IMR-90 (cell line): ENCODE results near the gene PEX16. TPM values are rescaled to one million over a fixed set of nuclear protein-coding genes. Genes with fewer than 3 reads are reported as not detected.
A peak's percentile ranks its signal among the peaks of the same experiment; 100 is the strongest.

Experiments used
- ATAC-seq: fragments of 200-7000 bp; cut with Tn5 transposase; 2 replicates; pipeline ENCODE4 v1.9.1; 2020; ENCODE audit warnings: low read depth, mild to moderate bottlenecking, moderate library complexity
- BruUV-seq: library from RNA; stranded (reverse); fragments of 400-500 nt; replicated peaks from 2 replicates; lab custom pipeline; 2021; lab: Mats Ljungman, UMichigan
- CTCF ChIA-PET: fragments of 300-600 bp; formaldehyde crosslinking; extraction: SDS; loops from one replicate; lab custom pipeline; 2021; ENCODE audit warnings: antibody characterized with exemption; lab: Yijun Ruan, JAX
- POLR2A ChIA-PET: fragments of 300-600 bp; sonication (Branson Sonifier 250); formaldehyde crosslinking; loops from one replicate; lab custom pipeline; 2022; ENCODE audit warnings: antibody characterized with exemption; ENCODE audit not compliant: unreplicated experiment; lab: Charles Lee
- DNase-seq: peaks from one replicate; pipeline ENCODE4 v3.0.0; 2013
- H2AFZ ChIP-seq: replicated peaks from 2 replicates; pipeline ENCODE3; 2013; ENCODE audit warnings: low read length, mild to moderate bottlenecking; ENCODE audit not compliant: poor library complexity
- H2AK5ac ChIP-seq: 2 replicates; pipeline ENCODE4 v1.6.1; 2013; ENCODE audit warnings: low read depth, low read length, inconsistent platforms
- H2AK9ac ChIP-seq: replicated peaks from 2 replicates; pipeline ENCODE3; 2013; ENCODE audit warnings: mild to moderate bottlenecking, low read depth, low read length, moderate library complexity; ENCODE audit not compliant: poor library complexity
- H2BK120ac ChIP-seq: 2 replicates; pipeline ENCODE4 v1.6.1; 2013; ENCODE audit warnings: low read depth, low read length, inconsistent platforms
- H2BK15ac ChIP-seq: 3 replicates; pipeline ENCODE4 v1.6.1; 2013; ENCODE audit warnings: low read depth, low read length, inconsistent platforms
- H2BK20ac ChIP-seq: 2 replicates; pipeline ENCODE4 v1.6.1; 2013; ENCODE audit warnings: low read depth, mild to moderate bottlenecking, inconsistent platforms, low read length, moderate library complexity
- H2BK5ac ChIP-seq: 2 replicates; pipeline ENCODE4 v1.6.1; 2013; ENCODE audit warnings: mild to moderate bottlenecking, low read depth, low read length, inconsistent platforms; ENCODE audit not compliant: poor library complexity, severe bottlenecking
- H3K14ac ChIP-seq: replicated peaks from 2 replicates; pipeline ENCODE4 v1.6.1; 2013; ENCODE audit warnings: low read depth, low read length, inconsistent platforms
- H3K18ac ChIP-seq: 2 replicates; pipeline ENCODE4 v1.6.1; 2013; ENCODE audit warnings: low read depth, low read length, control low read depth
- H3K23ac ChIP-seq: 2 replicates; pipeline ENCODE4 v1.6.1; 2013; ENCODE audit warnings: low read depth, low read length, inconsistent platforms
- H3K27ac ChIP-seq: 2 replicates; pipeline ENCODE4 v1.5.1; 2013; ENCODE audit warnings: mild to moderate bottlenecking, control low read depth, low read length; ENCODE audit not compliant: insufficient read depth
- H3K27me3 ChIP-seq: 2 replicates; pipeline ENCODE4 v1.6.1; 2013; ENCODE audit warnings: low read length; ENCODE audit not compliant: control insufficient read depth, insufficient read depth
- H3K36me3 ChIP-seq: 2 replicates; pipeline ENCODE4 v1.6.1; 2013; ENCODE audit warnings: low read length, mixed read lengths; ENCODE audit not compliant: control insufficient read depth, insufficient read depth
- H3K4ac ChIP-seq: 2 replicates; pipeline ENCODE4 v1.6.1; 2013; ENCODE audit warnings: low read depth, low read length, inconsistent platforms
- H3K4me1 ChIP-seq: 2 replicates; pipeline ENCODE4 v1.6.1; 2013; ENCODE audit warnings: low read length, mixed read lengths; ENCODE audit not compliant: control insufficient read depth, insufficient read depth
- H3K4me2 ChIP-seq: 2 replicates; pipeline ENCODE4 v1.6.1; 2013; ENCODE audit warnings: low read depth, mild to moderate bottlenecking, control low read depth, low read length, moderate library complexity
- H3K4me3 ChIP-seq: 2 replicates; pipeline ENCODE4 v1.5.1; 2013; ENCODE audit warnings: low read depth, mild to moderate bottlenecking, control low read depth, low read length, moderate library complexity; ENCODE audit not compliant: insufficient read depth
- H3K56ac ChIP-seq: 2 replicates; pipeline ENCODE4 v1.6.1; 2013; ENCODE audit warnings: low read length, inconsistent platforms; ENCODE audit not compliant: insufficient read depth; ENCODE audit errors: extremely low read depth
- H3K79me1 ChIP-seq, 2 experiments: 2 replicates each; pipeline ENCODE4 v1.6.1; 2013; ENCODE audit warnings: low read length in 2 of 2, inconsistent platforms in 1 of 2, low read depth in 1 of 2
- H3K9ac ChIP-seq: 2 replicates; pipeline ENCODE4 v1.6.1; 2013; ENCODE audit warnings: low read depth, low read length, control low read depth
- H3K9me1 ChIP-seq: 2 replicates; pipeline ENCODE4 v1.6.1; 2013; ENCODE audit warnings: low read length, inconsistent platforms; ENCODE audit not compliant: insufficient read depth
- H3K9me3 ChIP-seq: 2 replicates; pipeline ENCODE4 v1.6.1; 2013; ENCODE audit warnings: low read length; ENCODE audit not compliant: control insufficient read depth, insufficient read depth
- H4K20me1 ChIP-seq: 2 replicates; pipeline ENCODE4 v1.6.1; 2013; ENCODE audit warnings: low read length, inconsistent platforms; ENCODE audit not compliant: insufficient read depth
- H4K5ac ChIP-seq: 2 replicates; pipeline ENCODE4 v1.6.1; 2013; ENCODE audit warnings: mild to moderate bottlenecking, low read depth, low read length, control low read depth
- H4K8ac ChIP-seq, 2 experiments: 2 replicates each; pipeline ENCODE4 v1.6.1; 2013; ENCODE audit warnings: low read depth in 2 of 2, low read length in 2 of 2, control low read depth in 1 of 2, inconsistent platforms in 1 of 2
- H4K91ac ChIP-seq: 2 replicates; pipeline ENCODE4 v1.6.1; 2013; ENCODE audit warnings: low read depth, low read length, inconsistent platforms; ENCODE audit not compliant: insufficient read depth
- ELK1 ChIP-seq: fragments of 150-350 bp; IDR thresholded peaks from 2 replicates; pipeline ENCODE4 v1.6.1; 2016; ENCODE audit warnings: low read depth, mild to moderate bottlenecking, low read length, moderate library complexity, borderline replicate concordance
- MAFK ChIP-seq: IDR thresholded peaks from 2 replicates; pipeline ENCODE4 v1.6.1; 2012; ENCODE audit warnings: low read depth, low read length, improper control_type of control experiment
- MXI1 ChIP-seq: IDR thresholded peaks from 2 replicates; pipeline ENCODE4 v1.6.1; 2012; ENCODE audit warnings: low read depth, mild to moderate bottlenecking, low read length, moderate library complexity, borderline replicate concordance
- RAD21 ChIP-seq: IDR thresholded peaks from 2 replicates; pipeline ENCODE4 v1.6.1; 2012; ENCODE audit warnings: low read length, improper control_type of control experiment
- RCOR1 ChIP-seq: IDR thresholded peaks from 2 replicates; pipeline ENCODE4 v1.6.1; 2012; ENCODE audit warnings: mild to moderate bottlenecking, low read length, improper control_type of control experiment; ENCODE audit not compliant: insufficient replicate concordance
- SMC3 ChIP-seq: fragments of 150-350 bp; IDR thresholded peaks from 2 replicates; pipeline ENCODE4 v1.6.1; 2016; ENCODE audit warnings: low read depth, mild to moderate bottlenecking, antibody characterized with exemption, low read length, moderate library complexity
- USF2 ChIP-seq: fragments of 150-350 bp; IDR thresholded peaks from 2 replicates; pipeline ENCODE4 v1.6.1; 2017; ENCODE audit warnings: mild to moderate bottlenecking, antibody characterized with exemption, low read length, low read depth
- WGBS, 2 experiments: methylation state at CpG; one replicate each; pipeline versions ENCODE4 v1.1.5 to v1.1.7; 2013; ENCODE audit warnings: missing lambda C conversion rate in 2 of 2; ENCODE audit not compliant: insufficient read length in 1 of 2; ENCODE audit errors: extremely low coverage in 2 of 2; 5-methylcytosine and 5-hydroxymethylcytosine counted together
- dilution Hi-C: fragments of 300-500 bp; cut with HindIII; formaldehyde crosslinking; loops from one replicate; pipeline ENCODE4 v1.14.3; 2018; ENCODE audit warnings: low sequenced_read_pairs; ENCODE audit not compliant: unreplicated experiment
- in situ Hi-C: fragments of 300-500 bp; cut with MboI; formaldehyde crosslinking; loops from 3 replicates; pipeline ENCODE4 v1.14.3; 2019; ENCODE audit warnings: low sequenced_read_pairs, inconsistent platforms, mixed read lengths
- intact Hi-C: fragments of 100-400 bp; cut with micrococcal nuclease; formaldehyde crosslinking; loops from 2 replicates; pipeline ENCODE4 v1.10.0; 2022
- polyA plus RNA-seq, 3 experiments: library from polyadenylated mRNA; depleted of rRNA; stranded (reverse); fragments of >200 nt; gene quantifications; 2 replicates each; pipeline ENCODE4 v1.2.3, GENCODE V29; 2012; ENCODE audit warnings: low replicate concordance in 1 of 3
- total RNA-seq: library from RNA; depleted of rRNA; stranded (reverse); fragments of >200 nt; gene quantifications from 2 replicates; pipeline ENCODE4 v1.2.3, GENCODE V29; 2012

The PEX16 gene
- total and polyA plus RNA-seq, 2 of the 4 experiments (the other 2 are of a cell fraction), result 17.9 to 23.3 TPM

- TF ChIP-seq RCOR1 (no peak), MXI1 (0 out of 2 replicates have a peak, but pooled peaks have one; percentile 53), MAFK (no peak)
Observed at GRCh38 chr11:45964911-45965389, 47.3 kb upstream of the PEX16 start (continued).

GRCh38 chr11:45961751-45962240 is 44.1 kb upstream of the PEX16 start:
- H4K5ac ChIP-seq, result no peak overlapping the region
- H3K9me3 ChIP-seq, result no peaks in the 10 kb centered on the region
- H4K91ac ChIP-seq, result no peak overlapping the region
- H2BK5ac ChIP-seq, result no peak overlapping the region
- H3K14ac ChIP-seq, result no peak overlapping the region
- in situ Hi-C loops (loop anchor here (5.0 kb wide), 1 partner anchor 46 kb away; no protein-coding TSS in a partner anchor), intact Hi-C loops (no loop called here), dilution Hi-C loops (no loop called here)
- TF ChIP-seq ELK1, result no peak
- no peak for TF ChIP-seq RAD21
- TF ChIP-seq SMC3, result no peak
- TF ChIP-seq USF2, result no peak
- TF ChIP-seq MXI1, result no peak
- H3K36me3 ChIP-seq, result peaks cover 20% of the 10 kb centered on the region
- H3K4me2 ChIP-seq, result no peak overlapping the region
- no peak overlapping the region for H4K8ac ChIP-seq
- BruUV-seq, result no TSS peak
- ATAC-seq (no peak), DNase-seq (no peak)
- H3K79me1 ChIP-seq, result peaks cover 6 to 9% of the 10 kb centered on the region in 2 experiments; a peak in 3 of 4 replicates
- no peak overlapping the region for H2AFZ ChIP-seq
- no peak overlapping the region for H2BK20ac ChIP-seq
- CTCF ChIA-PET, result no interaction called here
- H3K9me1 ChIP-seq, result peaks cover 4% of the 10 kb centered on the region; the same call in 1 of the 2 replicates
- POLR2A ChIA-PET, result no interaction called here
- no peak overlapping the region for H3K18ac ChIP-seq
- no peak overlapping the region for H2BK120ac ChIP-seq
- H4K20me1 ChIP-seq, result peaks cover 4% of the 10 kb centered on the region; the same call in 1 of the 2 replicates
- H3K4ac ChIP-seq, result no peak overlapping the region
- no peak overlapping the region for H3K27ac ChIP-seq
- no peak overlapping the region for H3K9ac ChIP-seq
- no peak overlapping the region for H3K4me3 ChIP-seq
- no peak overlapping the region for H2BK15ac ChIP-seq
- H3K56ac ChIP-seq, result no peak overlapping the region
- no peaks in the 10 kb centered on the region for H3K4me1 ChIP-seq
- H2AK5ac ChIP-seq, result no peak overlapping the region
- no CpG with 5 or more reads among the region's 7 CpGs for WGBS, 2 experiments
- H3K27me3 ChIP-seq, result no peaks in the 10 kb centered on the region
- H3K23ac ChIP-seq, result no peak overlapping the region
- no peak overlapping the region for H2AK9ac ChIP-seq
